GM12878 (cell line): ENCODE data around the gene SPTBN1. TPM values are rescaled to one million over a fixed set of nuclear protein-coding genes. Genes with fewer than 3 reads are reported as not detected.

Source experiments
- ATF2 ChIP-seq: IDR thresholded peaks from 2 replicates; pipeline ENCODE4 v1.6.1; 2012; ENCODE audit warnings: low read length, inconsistent platforms
- IKZF2 ChIP-seq, 2 experiments: fragments of 450-650 bp; IDR thresholded peaks; 2 replicates each; pipeline ENCODE4 v1.6.1; 2017; ENCODE audit warnings: mild to moderate bottlenecking in 2 of 2, moderate library complexity in 2 of 2
- RUNX3 ChIP-seq: IDR thresholded peaks from 2 replicates; pipeline ENCODE4 v1.6.1; 2012; ENCODE audit warnings: low read length, inconsistent platforms
- TBL1XR1 ChIP-seq: IDR thresholded peaks from 2 replicates; pipeline ENCODE4 v1.6.1; 2012; ENCODE audit warnings: low read depth, low read length, improper control_type of control experiment
- ZBED1 ChIP-seq: IDR thresholded peaks from 2 replicates; pipeline ENCODE4 v1.6.1; 2016; ENCODE audit warnings: borderline replicate concordance
- ZZZ3 ChIP-seq: IDR thresholded peaks from 2 replicates; pipeline ENCODE4 v1.6.1; 2011; ENCODE audit warnings: low read depth; ENCODE audit not compliant: control insufficient read depth, insufficient read length
- polyA plus RNA-seq, 11 experiments: library from polyadenylated mRNA; depleted of rRNA in 4 of 11; unstranded in 6 of 11; stranded (reverse) in 5 of 11; fragments of >200 nt; fragmentation: Nextera tagmentation in 4 of 11; fragmentation: Illumina TruSeq in 1 of 11; extraction: Ambion mirVana in 4 of 11; extraction: Trizol in 1 of 11; gene quantifications; 1 replicate in 1 of 11; 2 replicates in 10 of 11; pipeline versions ENCODE4 v1.2.1 to v1.2.3, GENCODE V29; 2011 to 2016; ENCODE audit warnings: inconsistent platforms in 2 of 11, missing spikeins in 2 of 11, low read depth in 1 of 11
- total RNA-seq, 4 experiments: library from RNA; depleted of rRNA in 3 of 4; stranded (reverse); fragments of >200 nt in 3 of 4; fragmentation: Illumina TruSeq in 1 of 4; extraction: Trizol in 1 of 4; gene quantifications; 2 replicates each; pipeline versions ENCODE4 v1.2.1 to v1.2.3, GENCODE V29; 2013 to 2021
- TF ChIP-seq, protein P1 (sequence below): fragments of 450-650 bp; IDR thresholded peaks from 2 replicates; pipeline ENCODE4 v1.6.1; 2017; ENCODE audit warnings: mild to moderate bottlenecking, low read depth, inconsistent platforms; ENCODE audit not compliant: poor library complexity, severe bottlenecking
- TF ChIP-seq, protein P2 (sequence below): fragments of 450-650 bp; IDR thresholded peaks from 2 replicates; pipeline ENCODE4 v1.6.1; 2017; ENCODE audit warnings: low read depth, mild to moderate bottlenecking, moderate library complexity

Gene SPTBN1
- total and polyA plus RNA-seq, 10 of the 15 experiments (the other 5 are each of a cell fraction or from before 2014, with no cell fraction given) = 20.6 to 154 (median 76.7) TPM

- TF ChIP-seq, protein P1, sequence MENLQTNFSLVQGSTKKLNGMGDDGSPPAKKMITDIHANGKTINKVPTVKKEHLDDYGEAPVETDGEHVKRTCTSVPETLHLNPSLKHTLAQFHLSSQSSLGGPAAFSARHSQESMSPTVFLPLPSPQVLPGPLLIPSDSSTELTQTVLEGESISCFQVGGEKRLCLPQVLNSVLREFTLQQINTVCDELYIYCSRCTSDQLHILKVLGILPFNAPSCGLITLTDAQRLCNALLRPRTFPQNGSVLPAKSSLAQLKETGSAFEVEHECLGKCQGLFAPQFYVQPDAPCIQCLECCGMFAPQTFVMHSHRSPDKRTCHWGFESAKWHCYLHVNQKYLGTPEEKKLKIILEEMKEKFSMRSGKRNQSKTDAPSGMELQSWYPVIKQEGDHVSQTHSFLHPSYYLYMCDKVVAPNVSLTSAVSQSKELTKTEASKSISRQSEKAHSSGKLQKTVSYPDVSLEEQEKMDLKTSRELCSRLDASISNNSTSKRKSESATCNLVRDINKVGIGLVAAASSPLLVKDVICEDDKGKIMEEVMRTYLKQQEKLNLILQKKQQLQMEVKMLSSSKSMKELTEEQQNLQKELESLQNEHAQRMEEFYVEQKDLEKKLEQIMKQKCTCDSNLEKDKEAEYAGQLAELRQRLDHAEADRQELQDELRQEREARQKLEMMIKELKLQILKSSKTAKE = no peak
- TF ChIP-seq, protein P2, sequence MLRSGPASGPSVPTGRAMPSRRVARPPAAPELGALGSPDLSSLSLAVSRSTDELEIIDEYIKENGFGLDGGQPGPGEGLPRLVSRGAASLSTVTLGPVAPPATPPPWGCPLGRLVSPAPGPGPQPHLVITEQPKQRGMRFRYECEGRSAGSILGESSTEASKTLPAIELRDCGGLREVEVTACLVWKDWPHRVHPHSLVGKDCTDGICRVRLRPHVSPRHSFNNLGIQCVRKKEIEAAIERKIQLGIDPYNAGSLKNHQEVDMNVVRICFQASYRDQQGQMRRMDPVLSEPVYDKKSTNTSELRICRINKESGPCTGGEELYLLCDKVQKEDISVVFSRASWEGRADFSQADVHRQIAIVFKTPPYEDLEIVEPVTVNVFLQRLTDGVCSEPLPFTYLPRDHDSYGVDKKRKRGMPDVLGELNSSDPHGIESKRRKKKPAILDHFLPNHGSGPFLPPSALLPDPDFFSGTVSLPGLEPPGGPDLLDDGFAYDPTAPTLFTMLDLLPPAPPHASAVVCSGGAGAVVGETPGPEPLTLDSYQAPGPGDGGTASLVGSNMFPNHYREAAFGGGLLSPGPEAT = no peak
- TF ChIP-seq ZBED1 (no peak), IKZF2 (IDR thresholded peaks at IDR 0.05) (no peak), ZZZ3 (no peak), ATF2 (peak; percentile 18; the same call in 1 of the 2 replicates), TBL1XR1 (no peak), RUNX3 (peak; percentile 21; the same call in 1 of the 2 replicates)
These were observed 129.1 kb downstream of the SPTBN1 start (continued) for GRCh38 chr2:54585136-54585733.
